Calu3 (cell line): ENCODE measurements around the gene PARD3. TPM values are rescaled to one million over a fixed set of nuclear protein-coding genes. Genes with fewer than 3 reads are reported as not detected.

Experiments
- BruUV-seq: library from RNA; stranded (reverse); fragments of 400-500 nt; replicated peaks from 2 replicates; lab custom pipeline; 2021; lab: Mats Ljungman, UMichigan
- CTCF ChIA-PET: fragments of 300-600 bp; sonication (Branson Sonifier 250); formaldehyde crosslinking; loops from one replicate; lab custom pipeline; 2022; ENCODE audit warnings: antibody characterized with exemption; lab: Charles Lee
- DNase-seq: peaks from one replicate; pipeline ENCODE4 v3.0.0; 2022
- H3K27ac Mint-ChIP-seq: one replicate; pipeline ENCODE4 v1.8.0; 2022; ENCODE audit warnings: mixed read lengths; ENCODE audit not compliant: unreplicated experiment
- H3K27me3 Mint-ChIP-seq: one replicate; pipeline ENCODE4 v1.8.0; 2022; ENCODE audit warnings: mixed read lengths; ENCODE audit not compliant: unreplicated experiment
- H3K36me3 Mint-ChIP-seq: one replicate; pipeline ENCODE4 v1.8.0; 2022; ENCODE audit warnings: mild to moderate bottlenecking, moderate library complexity, mixed read lengths; ENCODE audit not compliant: insufficient read depth, unreplicated experiment
- H3K4me1 Mint-ChIP-seq: one replicate; pipeline ENCODE4 v1.8.0; 2022; ENCODE audit warnings: mild to moderate bottlenecking, low read depth, mixed read lengths; ENCODE audit not compliant: unreplicated experiment
- H3K4me3 Mint-ChIP-seq: one replicate; pipeline ENCODE4 v1.8.0; 2022; ENCODE audit warnings: mild to moderate bottlenecking, low read depth, moderate library complexity, mixed read lengths; ENCODE audit not compliant: unreplicated experiment
- H3K9me3 Mint-ChIP-seq: one replicate; pipeline ENCODE4 v1.8.0; 2022; ENCODE audit warnings: low read depth, mixed read lengths; ENCODE audit not compliant: unreplicated experiment
- intact Hi-C: fragments of 100-400 bp; cut with micrococcal nuclease; formaldehyde crosslinking; loops from one replicate; pipeline ENCODE4 v1.10.0; 2022; ENCODE audit not compliant: unreplicated experiment
- total RNA-seq: library from RNA; stranded (reverse); gene quantifications from 2 replicates; pipeline ENCODE4 v1.2.3, GENCODE V29; 2022
- TF ChIP-seq, protein P1 (sequence below): fragments of 200-600 bp; IDR thresholded peaks from one replicate; pipeline ENCODE4 v1.8.0; 2022; ENCODE audit warnings: antibody characterized with exemption; ENCODE audit not compliant: unreplicated experiment

PARD3 gene
- total RNA-seq, 1 experiment from 2014 or later: 62.4 TPM

DNA sequence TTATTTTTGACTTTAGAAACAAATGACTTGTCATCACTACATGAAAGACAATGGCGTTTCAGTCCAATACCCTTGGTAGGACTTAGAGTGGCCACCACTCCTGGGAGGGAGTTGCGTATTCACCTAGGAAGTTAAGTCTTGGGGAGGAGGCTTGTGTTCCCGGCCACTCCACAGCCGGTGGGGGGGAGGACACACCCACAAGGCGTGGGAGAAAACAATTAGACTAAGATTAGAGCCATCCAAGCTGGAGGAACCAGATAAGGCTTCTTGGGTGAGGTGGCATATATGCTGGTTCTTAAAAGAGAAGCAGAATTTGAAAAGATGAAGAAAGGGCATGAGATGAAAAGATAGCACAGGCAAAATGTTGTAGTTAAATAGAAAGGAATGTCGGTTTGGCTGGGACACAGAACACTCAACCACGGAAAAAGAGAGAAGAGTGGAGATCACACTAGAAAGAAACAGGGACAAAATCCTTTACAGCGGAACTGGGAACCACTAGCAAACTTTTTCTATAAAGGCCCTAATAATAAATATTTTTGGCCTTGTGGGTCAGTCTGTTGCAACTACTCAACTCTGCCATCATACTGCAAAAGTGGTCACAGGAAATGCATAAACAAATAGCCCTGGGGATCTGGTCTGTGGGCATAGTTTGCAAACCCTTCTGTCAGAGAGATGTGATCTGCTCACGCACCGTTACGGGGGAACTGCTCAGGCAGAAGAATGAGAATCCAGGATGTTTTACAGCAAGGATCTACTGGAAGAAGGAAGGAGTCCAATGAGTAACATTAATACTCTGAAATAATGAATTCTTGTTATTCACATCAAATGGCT is 651.8 kb downstream of the PARD3 start:
- Mint-ChIP-seq H3K4me1 (no peaks in the 10 kb centered on the region), H3K4me3 (no peak overlapping the region), H3K27ac (no peak overlapping the region), H3K27me3 (no peaks in the 10 kb centered on the region), H3K9me3 (no peaks in the 10 kb centered on the region), H3K36me3 (no peaks in the 10 kb centered on the region)
- no TSS peak for BruUV-seq
- CTCF ChIA-PET: interaction anchor here (0.7 kb wide), 1 partner anchor 21 kb away, joined by 3 read pairs; no protein-coding TSS in a partner anchor
- TF ChIP-seq, protein P1, sequence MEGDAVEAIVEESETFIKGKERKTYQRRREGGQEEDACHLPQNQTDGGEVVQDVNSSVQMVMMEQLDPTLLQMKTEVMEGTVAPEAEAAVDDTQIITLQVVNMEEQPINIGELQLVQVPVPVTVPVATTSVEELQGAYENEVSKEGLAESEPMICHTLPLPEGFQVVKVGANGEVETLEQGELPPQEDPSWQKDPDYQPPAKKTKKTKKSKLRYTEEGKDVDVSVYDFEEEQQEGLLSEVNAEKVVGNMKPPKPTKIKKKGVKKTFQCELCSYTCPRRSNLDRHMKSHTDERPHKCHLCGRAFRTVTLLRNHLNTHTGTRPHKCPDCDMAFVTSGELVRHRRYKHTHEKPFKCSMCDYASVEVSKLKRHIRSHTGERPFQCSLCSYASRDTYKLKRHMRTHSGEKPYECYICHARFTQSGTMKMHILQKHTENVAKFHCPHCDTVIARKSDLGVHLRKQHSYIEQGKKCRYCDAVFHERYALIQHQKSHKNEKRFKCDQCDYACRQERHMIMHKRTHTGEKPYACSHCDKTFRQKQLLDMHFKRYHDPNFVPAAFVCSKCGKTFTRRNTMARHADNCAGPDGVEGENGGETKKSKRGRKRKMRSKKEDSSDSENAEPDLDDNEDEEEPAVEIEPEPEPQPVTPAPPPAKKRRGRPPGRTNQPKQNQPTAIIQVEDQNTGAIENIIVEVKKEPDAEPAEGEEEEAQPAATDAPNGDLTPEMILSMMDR: no peak
- DNase-seq: no peak
- intact Hi-C loops: no loop called here

DNA sequence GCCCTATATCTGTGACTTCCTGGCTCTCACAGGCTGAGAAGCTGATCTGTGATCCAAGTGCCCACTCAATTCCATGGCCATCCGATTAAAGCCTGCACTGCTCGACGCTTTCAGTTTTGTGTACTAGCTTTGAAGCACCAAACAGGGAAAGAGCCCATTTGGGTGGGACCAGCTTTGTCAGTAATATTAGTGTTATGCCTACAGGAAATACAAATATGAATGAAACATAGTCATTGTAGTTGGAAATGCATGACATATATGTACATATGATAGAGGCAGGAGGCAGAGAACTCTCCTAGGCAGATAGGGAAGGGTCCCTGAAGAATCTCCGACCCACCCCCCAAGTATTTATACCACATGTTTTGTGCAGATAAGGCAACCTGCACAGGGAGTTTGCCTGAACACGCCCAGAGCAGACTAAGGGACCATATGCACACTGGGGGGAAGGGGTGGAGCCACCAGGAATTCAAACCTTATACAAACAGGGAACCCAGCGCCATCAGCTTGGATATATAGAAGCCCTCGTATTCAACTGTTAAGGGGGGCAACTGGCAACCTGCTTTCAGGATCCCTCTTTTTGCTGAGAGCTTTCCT is 653.2 kb downstream of the PARD3 start:
- intact Hi-C loops: no loop called here
- no TSS peak for BruUV-seq
- Mint-ChIP-seq H3K9me3 (no peaks in the 10 kb centered on the region), H3K27ac (no peak overlapping the region), H3K4me3 (no peak overlapping the region), H3K36me3 (no peaks in the 10 kb centered on the region), H3K27me3 (no peaks in the 10 kb centered on the region), H3K4me1 (no peaks in the 10 kb centered on the region)
- TF ChIP-seq, protein P1: no peak
- no peak for DNase-seq
- CTCF ChIA-PET: no interaction called here

DNA sequence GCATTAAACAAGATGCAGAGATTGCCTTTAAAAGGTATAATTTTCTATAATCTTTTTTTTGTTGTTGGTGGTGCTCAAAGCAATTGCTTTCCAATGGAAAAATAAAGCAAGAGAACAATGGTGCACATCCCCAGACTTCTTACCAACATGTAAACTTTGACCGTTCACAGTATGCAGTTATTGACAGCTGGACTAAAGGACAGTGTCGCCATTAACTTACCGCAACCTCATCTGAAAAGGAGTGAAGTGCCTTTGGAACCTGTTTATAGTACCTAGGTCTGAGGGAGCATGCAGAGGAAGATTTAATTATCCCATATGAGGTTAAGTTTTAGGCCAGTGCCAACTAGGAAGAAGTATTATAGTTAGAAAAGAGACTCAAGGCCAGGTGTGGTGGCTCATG is 654.5 kb downstream of the PARD3 start:
- H3K9me3 Mint-ChIP-seq: no peaks in the 10 kb centered on the region
- CTCF ChIA-PET: no interaction called here
- H3K36me3 Mint-ChIP-seq: no peaks in the 10 kb centered on the region
- H3K4me1 Mint-ChIP-seq: no peaks in the 10 kb centered on the region
- H3K27me3 Mint-ChIP-seq: no peaks in the 10 kb centered on the region
- no peak overlapping the region for H3K27ac Mint-ChIP-seq
- TF ChIP-seq, protein P1: no peak
- no TSS peak for BruUV-seq
- no peak overlapping the region for H3K4me3 Mint-ChIP-seq
- intact Hi-C loops: no loop called here
- no peak for DNase-seq

DNA sequence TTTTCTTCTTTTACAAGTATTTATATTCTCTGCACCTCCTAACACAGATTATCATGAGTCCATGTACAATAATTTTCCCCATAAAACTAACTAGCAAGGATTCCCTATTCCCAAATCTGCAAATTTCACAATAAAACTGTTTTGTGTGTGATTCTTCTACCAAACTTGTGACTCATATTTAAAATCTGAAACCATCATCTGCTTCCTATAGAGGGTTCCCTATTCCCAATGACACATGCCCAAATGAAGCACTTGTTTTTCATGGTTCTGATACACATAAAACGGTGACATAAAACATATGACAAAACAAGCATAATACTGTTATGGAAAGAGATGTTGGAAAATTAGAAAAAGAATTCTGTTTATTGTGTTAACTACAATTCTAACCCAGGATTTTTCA is 657.6 kb downstream of the PARD3 start:
- CTCF ChIA-PET: no interaction called here

More for the DNA sequence above, 657.6 kb downstream of the PARD3 start:
- H3K4me1 Mint-ChIP-seq: no peaks in the 10 kb centered on the region
- H3K9me3 Mint-ChIP-seq: no peaks in the 10 kb centered on the region
- H3K36me3 Mint-ChIP-seq: no peaks in the 10 kb centered on the region
- no peak for DNase-seq
- TF ChIP-seq, protein P1: no peak
- H3K4me3 Mint-ChIP-seq: no peak overlapping the region
- no peaks in the 10 kb centered on the region for H3K27me3 Mint-ChIP-seq
- intact Hi-C loops: no loop called here
- no peak overlapping the region for H3K27ac Mint-ChIP-seq
- no TSS peak for BruUV-seq
